ENCODE data around the gene CLEC20A.
A peak's percentile ranks its signal among the peaks of the same experiment; 100 is the strongest.

Gene CLEC20A

DNA sequence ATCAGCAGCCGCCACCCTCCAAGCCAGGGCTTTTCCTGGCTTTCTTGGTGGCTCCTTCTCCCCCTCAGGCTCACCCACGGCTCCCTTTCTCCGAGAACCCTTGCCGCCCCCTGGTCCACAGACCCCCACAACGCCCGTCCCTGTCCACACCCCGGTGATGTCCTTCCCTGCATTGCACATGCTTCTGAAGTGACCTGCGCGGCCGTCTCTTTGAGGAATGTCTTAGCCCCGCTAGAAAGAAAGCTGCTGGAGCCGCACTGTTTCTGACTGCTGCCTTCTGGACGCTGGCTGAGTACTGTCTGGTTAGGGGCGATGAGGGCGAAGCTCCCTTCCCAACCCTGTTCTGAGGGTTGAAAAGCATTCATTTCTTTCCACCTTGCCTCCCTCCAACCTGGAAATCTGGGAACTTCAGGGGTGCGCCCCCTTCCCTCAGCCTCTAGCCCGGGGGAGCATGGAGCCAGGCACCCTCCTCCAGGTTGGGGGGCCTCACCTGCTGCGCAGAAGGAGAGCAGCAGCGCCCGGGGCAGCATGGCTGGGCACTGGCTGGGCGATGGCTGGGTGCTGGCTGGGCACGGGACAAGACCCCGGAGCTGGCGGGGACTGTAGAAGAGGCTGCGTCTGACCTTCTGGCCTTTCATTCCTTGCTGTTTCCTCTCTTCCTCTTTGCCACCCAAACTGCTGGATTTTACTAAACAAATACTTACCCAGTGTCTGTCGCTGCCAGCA lies at the start of gene CLEC20A:
Gene CLEC20A, minus strand, starts transcription at position 555 of the 726 bp plus-strand sequence. Its CDS starts 25 bp downstream, at position 530.
- DNase-seq (ENCODE audit: low read depth in 2 of 2, low spot score in 1 of 2), result no peak

DNA sequence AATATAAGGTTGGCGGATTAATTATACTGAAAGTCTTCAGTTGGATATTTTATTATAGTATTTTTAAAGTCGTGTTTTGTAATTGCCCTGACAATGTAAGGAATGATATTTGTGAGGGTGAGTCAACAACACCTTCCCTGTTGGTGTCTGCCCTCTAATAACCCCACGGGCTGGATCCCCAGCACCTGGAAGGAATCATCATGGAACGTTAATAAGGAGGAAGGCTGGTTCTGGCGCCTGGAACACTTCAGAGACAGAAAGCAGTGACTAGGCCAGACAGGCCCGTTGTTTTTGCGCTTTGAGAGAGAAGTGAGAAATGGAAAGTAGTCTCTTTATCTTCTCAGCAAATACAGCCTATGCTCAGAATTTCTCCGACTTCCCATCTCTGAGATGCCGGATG lies 47.8 kb upstream of the CLEC20A start:
- DNase-seq (ENCODE audit: low read depth in 2 of 2, low spot score in 1 of 2), result no peak

DNA sequence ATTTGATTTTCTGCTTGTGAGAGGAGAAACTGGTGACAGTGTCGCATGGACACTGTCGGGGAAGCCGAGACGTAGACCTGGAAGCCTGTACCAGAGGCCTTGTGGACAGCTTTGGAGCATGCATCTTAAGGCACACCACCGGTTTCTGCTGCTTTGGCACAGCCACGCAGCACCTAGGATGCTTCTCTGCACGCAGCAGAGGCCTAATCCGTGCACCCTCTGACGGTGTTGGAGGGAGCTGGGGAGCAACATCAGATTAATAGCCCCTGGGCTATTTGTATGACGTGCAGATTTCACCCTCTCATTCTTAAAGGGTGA lies 46.5 kb upstream of the CLEC20A start:
- no peak for DNase-seq (ENCODE audit: low read depth in 2 of 2, low spot score in 1 of 2)

DNA sequence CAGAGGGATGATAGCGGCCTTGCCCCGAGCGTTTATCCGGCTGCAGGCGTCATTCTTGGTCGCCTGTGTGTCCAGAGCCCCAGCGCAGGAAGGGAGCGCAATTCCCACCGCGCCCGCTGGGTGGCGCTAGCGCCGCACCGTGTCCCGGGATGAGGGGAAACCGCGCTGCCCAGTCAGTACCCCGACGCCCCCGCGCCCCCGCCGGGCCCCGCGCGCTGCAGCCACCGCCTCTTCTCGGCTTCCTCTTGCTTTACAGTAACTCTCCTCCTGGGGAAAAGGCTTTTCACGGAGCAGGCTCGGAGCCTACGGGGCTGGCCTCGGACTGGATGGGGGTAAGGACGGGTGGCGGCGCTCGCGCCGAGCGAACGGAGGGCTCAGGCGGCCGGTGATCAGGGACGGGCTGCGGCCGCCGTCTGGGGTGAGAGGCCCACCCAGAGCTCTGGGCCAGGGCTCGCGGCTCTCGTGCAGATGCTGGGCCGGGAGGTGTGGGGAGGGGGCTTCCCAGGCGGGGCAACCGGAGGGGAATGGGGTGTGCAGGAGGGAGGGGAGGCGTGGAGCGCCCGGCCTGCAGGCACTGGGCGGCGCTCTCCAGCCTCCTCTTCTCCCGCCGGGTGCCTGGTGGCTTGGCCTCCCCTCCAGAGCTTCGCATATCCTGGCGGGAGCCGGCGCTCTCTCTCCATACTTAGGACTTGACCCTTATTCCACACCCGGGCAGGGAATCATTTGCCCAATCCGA lies 46.0 kb upstream of the CLEC20A start:
- peak; percentile 68 to 74 for DNase-seq (ENCODE audit: low read depth in 2 of 2, low spot score in 1 of 2)

DNA sequence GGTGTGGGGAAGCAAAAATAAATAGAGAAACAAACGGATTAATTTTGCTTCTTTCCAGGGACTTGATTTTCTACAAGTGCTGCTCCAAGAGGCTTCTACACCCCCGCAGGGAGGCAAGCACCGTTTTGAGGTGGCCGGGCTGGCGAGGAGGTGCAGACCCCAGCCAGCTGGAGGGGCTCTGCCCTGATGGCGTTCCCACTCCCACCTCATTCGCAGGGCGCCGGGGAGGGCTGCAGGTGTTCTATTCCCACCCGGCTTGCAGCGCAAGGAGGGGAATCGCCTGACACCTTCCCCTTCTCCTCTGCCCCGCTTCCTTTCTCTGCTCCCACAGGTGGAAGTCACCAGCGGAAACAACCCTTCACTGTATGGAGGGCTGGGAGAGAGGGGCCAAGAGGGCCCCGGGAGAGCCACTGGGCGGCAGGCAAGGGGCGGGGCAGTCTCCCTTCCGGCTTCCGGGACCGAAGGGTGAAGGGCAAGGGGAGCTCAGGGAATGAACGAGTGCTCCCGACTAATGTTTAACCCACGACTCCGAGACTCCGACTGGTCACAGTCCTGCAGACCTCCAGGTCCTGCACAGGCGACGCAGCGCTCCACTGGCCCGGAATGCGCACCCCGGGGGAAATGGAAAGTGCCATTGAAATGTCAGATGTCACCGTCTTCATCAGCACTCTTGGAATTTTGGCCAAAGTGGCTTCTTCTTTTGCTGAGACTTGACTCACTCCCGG lies 45.2 kb upstream of the CLEC20A start:
- DNase-seq (ENCODE audit: low read depth in 2 of 2, low spot score in 1 of 2), result peak in 1 of 2 donors; percentile 7

DNA sequence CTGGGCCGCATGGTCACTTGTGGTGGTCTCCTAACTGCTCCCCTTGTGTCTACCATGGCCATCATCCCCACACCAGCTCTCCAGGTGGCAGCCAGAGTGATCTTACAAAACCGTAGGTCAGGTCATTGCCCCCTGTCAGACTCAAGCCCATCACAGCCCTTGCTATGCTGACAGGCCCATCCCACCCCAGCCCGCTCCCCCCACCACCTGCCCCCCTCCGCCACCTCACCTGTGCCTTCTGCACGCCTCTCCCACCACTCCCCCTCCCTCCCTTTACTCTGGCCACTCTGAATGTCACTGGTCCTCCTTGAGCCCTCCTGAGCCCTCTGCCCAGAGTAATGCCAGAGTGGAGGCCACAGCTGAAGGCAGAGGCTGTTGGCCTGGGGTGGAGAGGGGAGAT lies 44.6 kb upstream of the CLEC20A start:
- no peak for DNase-seq (ENCODE audit: low read depth in 2 of 2, low spot score in 1 of 2)

DNA sequence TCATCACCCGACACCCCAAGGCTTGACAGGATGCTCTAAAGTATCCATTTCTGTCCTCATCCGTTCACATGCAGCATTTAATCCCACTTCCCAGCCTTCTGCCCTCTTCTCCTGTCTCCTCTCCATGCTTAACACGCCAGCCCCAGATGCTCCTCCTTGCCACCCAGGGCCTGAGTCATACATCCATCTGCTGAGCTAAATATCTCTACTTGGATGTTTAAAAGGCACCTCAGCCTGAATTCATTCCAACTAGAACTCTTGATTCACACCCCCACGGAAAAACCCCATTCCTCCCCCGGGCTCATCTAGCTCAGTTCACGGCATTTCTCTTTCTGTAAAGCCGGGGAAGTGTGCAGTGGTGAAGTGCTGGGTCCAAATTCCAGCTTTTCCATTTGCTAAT lies 43.9 kb upstream of the CLEC20A start:
- DNase-seq (ENCODE audit: low read depth in 2 of 2, low spot score in 1 of 2), result no peak

DNA sequence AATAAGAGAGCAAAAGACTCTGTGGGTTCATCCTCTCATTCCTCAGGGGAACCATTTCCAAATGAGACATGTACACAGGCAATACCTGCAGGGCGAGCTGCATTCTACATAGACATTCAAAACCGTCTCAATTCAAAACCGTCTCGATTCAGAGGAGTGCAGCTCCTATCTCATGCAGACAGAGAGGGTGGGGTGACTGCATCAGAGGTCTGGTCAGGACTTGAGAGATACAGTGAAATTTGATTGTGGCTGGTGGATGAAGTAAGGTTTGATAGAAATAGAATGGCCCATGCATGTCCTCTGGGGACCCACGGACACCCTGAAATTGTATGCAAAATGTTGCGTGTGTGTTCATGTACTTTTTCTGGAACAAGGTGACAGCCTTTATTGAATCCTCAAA lies 43.4 kb upstream of the CLEC20A start:
- no peak for DNase-seq (ENCODE audit: low read depth in 2 of 2, low spot score in 1 of 2)

DNA sequence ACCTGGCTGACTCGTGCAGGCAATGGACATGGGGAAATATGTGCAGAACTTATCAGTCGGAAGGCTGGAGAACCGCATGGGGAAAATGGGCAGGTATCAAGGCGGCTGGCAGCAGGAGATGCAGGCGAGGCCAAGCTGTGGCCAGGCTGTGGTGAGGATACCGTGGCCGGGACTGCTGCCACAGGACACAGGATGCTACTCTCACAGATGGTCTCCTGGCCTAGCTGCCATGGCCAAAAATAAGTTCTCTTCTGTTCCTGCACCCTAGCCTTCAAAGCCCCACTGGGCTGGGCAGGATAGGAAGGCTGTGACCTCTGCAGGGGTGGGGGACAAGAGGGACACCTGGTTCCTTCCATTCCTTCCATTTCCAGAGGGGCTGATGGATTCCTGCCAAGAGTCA lies 42.5 kb upstream of the CLEC20A start:
- no peak for DNase-seq (ENCODE audit: low read depth in 2 of 2, low spot score in 1 of 2)

DNA sequence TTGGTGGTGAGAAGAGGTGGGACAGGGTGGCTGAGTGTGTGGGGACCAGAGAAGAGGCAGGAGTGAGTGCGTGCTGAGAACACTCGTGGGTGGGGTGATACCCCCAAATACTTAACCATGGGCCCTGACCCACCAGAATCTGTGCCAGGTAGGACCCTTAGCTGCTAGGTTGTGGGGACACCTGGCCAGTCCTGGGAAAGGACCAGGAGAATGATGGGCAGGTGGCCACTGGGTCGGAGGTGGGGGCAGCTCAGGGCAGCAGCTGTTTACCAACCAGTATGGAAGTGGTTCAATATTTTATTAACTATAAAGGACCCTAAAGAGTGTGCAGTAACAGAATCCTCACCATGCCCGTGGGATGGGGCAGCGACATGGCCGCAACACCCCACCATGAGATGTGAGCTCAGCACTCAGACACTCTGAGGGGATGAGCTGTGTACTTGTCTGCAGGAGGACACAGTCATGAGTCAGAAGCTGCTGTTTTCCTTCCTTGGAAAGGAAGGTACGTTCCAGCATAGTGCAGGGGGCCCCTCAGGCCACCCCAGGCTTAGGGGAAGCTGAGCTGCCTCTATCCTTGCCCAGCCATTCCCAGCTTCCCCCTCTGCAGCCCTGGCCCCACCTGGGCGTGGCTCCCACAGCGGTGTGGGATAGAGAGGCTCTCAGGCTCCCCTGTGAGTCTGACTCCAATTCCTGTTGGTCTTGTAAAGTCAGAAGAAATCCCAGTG lies 41.6 kb upstream of the CLEC20A start:
- DNase-seq (ENCODE audit: low read depth in 2 of 2, low spot score in 1 of 2), result no peak

DNA sequence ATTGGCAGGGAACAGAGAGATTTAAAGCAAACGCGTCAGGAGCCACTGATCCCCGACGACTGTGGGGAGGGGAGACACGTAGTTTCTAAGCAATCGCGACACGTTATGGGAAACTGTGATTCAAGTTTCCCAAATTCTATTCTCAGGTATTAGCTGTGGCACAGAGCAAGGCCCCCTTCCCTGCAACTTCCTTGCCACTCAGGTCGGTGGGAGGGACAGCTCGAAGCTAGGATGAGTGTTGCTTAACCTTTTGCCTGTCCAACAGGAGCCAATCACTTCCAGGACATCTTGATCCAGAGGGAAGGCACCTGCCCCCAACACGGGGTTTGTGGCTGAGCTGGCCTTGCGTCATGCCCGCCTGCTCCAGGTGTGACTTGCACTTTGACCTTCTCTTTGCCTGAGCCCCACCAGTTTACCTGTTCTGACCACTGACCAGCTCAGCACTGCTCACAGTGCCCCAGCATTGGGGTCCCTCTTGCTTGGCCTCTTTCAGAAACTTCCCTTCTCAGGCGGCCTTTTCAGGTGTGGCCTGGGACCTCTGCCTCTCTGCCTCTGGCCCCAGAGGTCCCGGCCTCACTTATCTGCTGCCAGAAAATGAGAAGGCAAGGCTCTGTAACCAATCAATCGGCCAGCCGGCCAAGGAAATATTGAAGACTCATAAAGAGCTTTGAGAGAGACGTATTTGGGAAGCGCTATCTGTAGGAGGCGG lies 40.8 kb upstream of the CLEC20A start:
- DNase-seq (ENCODE audit: low read depth in 2 of 2, low spot score in 1 of 2), result no peak

DNA sequence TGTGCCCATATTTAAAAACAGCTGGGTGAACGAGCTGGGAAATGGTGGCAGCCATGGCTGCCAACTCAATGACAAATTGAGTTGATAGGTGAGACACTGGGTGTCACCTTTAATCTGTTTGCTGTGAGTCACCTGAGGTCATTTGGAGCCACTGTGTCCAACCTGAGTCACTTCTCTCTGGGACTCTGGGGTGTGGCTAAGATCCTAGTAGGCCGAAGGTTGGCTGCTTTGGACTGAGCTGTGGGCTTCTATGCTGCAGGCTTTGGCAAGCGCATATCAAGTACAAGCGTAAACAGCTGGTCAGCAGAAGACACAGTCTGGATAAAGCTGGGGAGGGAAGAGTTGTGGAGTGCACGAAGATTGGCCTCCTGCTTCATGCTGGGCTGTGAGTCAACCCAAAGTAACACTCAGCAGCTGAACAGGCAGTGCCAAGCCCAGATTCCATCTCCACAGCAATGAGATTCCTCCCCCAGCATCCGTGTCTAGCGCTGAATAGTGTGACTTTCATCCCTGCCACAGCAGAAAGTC lies 40.1 kb upstream of the CLEC20A start:
- no peak for DNase-seq (ENCODE audit: low read depth in 2 of 2, low spot score in 1 of 2)

DNA sequence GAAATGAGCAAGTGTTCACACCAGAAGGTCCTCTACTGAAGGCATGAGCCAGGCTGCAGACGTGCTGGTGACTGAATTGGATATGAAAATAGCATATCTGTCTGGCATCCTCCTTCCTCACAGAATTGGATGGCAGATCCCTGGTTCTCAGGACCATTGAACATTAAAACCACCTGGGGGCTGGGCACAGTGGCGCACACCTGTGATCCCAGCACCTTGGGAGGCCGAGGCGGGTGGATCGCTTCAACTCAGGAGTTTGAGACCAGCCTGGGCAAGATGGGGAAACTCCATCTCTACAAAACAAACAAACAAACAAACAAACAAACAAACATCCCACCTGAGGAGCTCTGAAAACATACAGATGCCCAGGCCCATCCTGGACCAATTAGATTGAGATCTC lies 39.6 kb upstream of the CLEC20A start:
- no peak for DNase-seq (ENCODE audit: low read depth in 2 of 2, low spot score in 1 of 2)

DNA sequence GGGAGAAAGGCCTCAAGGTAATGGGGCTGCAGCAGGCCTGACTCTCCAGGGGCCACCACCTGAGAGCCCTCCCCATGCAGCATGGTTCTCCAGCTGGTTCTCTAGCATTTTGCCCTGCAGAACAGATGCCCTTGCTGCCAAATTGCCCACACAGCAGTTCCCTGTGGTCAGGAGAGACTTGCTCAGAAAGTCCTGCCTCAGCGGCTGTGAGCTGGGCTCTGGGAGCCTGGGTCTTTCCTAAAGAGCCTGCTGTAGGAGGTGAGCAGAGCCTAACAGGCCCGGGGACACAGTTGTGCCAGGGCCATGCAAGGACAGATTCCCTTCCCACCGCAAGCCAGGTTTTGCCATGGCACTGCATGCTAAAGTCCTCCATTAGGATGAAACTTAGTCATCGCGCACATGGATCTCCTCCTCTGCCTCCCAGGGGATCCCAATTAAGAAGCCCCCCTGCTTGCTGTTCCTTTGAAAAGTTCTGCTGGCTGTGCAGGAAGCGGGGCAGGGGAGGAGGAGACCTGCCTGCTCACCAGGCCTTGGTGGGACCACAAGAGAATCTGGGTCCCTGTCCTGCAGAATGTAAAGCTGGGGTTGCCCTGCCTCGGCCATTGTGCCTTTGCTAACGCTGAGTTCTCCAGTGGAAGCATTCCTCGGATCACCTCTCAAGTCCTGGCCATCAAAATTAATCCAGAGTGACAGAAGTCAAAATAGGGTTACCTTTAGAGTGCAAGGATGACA lies 37.5 kb upstream of the CLEC20A start:
- no peak for DNase-seq (ENCODE audit: low read depth in 2 of 2, low spot score in 1 of 2)

DNA sequence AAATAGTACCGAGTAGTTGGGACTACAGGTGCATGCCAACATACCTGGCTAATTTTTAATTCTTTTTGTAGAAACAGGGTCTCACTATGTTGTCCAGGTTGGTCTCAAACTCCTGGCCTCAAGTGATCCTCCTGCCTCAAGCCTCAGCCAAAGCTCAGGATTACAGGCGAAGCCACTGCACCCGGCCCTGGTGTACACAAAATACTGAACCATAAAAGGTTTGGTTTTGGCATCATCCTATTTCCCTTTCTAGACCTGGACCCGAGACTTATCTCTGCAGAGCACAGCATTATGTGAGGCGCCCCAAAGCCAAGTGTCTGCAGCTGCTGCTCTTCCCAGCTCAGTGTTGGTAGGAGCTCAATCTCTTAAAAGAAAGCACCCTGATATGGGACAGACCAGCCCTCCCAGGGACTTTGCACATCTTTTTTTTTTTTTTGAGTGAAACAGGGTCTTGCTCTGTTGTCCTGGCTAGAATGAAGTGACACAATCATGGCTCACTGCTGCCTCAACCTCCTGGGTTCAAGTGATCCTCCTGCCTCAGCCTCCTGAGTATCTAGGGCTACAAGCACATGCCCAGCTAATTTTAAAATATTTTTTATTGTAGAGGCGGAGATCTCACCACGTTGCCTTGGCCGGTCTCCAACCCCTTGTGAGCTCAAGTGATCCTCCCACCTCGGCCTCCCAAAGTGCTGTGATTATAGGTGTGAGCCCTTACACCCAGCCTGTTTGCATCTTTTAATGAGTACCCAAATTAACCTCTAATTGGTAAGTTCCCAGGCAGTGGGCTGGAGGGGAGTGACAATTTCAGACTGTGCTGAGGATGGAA lies 36.6 kb upstream of the CLEC20A start:
- DNase-seq (ENCODE audit: low read depth in 2 of 2, low spot score in 1 of 2), result no peak

DNA sequence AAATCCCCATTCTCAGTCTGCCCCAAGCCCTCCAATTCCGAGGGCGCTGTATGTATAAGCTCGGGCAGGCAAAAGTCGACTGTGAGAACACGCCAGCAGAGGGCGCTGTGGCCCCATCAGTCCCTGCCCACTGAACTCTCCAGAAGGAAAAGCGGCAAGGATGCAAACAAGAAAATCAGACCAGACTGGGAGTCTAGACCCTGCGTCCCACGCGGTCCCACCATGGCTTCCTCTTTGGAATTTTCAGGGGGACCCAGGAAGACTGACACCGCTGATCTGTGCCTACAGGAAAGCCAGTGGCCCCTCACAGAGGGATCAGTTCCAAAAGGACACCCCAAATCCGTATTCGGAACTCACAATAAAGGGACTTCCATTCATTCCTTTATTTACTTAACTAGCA lies 35.6 kb upstream of the CLEC20A start:
- DNase-seq (ENCODE audit: low read depth in 2 of 2, low spot score in 1 of 2), result peak; percentile 48 to 49

DNA sequence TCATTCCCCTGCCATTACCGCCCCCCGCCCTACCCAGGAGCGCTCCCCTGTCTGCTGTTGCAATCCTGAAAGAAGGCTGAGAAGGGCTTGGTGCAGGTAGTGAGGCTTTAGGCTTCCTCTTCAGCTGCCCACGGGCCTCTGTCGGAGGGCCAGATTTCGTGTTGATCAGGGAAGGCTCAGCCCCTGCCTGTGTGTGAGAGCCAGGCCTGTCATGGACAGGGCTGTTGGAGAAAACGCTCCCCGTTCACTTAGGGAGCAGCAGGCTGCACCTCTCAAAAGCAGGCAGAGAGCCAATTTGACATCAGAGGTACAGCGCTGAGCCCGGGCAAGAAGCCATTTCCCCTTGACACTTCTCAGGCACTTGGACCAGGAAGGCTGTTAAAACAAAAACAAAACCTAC lies 35.1 kb upstream of the CLEC20A start:
- DNase-seq (ENCODE audit: low read depth in 2 of 2, low spot score in 1 of 2), result no peak

DNA sequence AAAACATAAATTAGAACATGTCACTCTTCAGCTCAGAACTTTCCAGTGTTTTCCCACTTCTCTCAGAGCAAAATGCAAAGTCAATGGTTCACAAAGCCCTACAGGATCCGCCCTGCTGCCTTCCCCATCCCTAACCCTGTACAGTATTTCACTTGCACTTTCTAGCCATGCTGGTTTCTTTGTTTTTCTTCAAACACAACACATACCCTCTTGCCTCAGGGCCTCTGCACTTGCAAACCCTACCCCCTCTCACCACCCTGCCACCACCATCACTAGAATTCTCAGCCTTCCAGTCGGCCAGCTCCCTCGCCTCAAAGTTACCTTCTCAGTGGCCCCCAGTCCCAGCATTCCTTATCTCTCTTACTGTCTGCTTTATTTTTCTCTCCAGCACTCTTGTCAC lies 33.7 kb upstream of the CLEC20A start:
- no peak for DNase-seq (ENCODE audit: low read depth in 2 of 2, low spot score in 1 of 2)

DNA sequence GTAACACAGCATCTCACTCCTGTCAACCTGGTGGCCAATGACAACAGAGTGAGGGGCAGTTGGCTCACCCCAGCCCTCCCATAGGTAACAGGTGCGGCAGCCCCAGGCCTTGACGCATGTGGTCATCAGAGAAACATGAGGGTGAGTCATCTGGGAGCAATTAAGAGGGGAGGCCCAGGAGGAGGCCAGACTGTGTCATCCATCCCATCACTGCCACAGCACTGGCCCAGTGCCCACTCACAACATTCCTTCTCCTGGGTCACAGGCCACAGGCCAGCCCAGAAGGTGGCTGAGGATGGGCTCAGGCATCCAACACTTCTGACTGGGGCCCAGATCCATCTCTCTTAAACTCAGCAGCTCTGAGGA lies 33.3 kb upstream of the CLEC20A start:
- no peak for DNase-seq (ENCODE audit: low read depth in 2 of 2, low spot score in 1 of 2)

Data from stimulated activated CD8-positive, alpha-beta memory T cell treated with anti-CD3 and anti-CD28 coated beads, Interleukin-4, amount 100 ng/mL, for 1 hour (primary cell).